Mesendoderm (in vitro differentiated cells): ENCODE data around the gene ELOF1.
A peak's percentile ranks its signal among the peaks of the same experiment; 100 is the strongest.

ENCODE experiments used
- DNase-seq: peaks from one replicate; pipeline ENCODE4 v3.0.0; 2013
- H2AK5ac ChIP-seq: 2 replicates; pipeline ENCODE4 v1.6.1; 2013; ENCODE audit warnings: low read length, inconsistent platforms
- H2BK120ac ChIP-seq: 2 replicates; pipeline ENCODE4 v1.6.1; 2013; ENCODE audit warnings: low read depth, mild to moderate bottlenecking, low read length, moderate library complexity, mixed read lengths
- H2BK15ac ChIP-seq: replicated peaks from 2 replicates; pipeline ENCODE4 v1.6.1; 2013; ENCODE audit warnings: low read depth, mild to moderate bottlenecking, moderate library complexity
- H2BK5ac ChIP-seq: 2 replicates; pipeline ENCODE4 v1.6.1; 2013; ENCODE audit warnings: low read length, inconsistent platforms
- H3K18ac ChIP-seq: 2 replicates; pipeline ENCODE4 v1.6.1; 2013; ENCODE audit warnings: mild to moderate bottlenecking, low read length, mixed read lengths
- H3K23ac ChIP-seq: one replicate; pipeline ENCODE4 v1.6.1; 2013; ENCODE audit warnings: low read length
- H3K27ac ChIP-seq: 2 replicates; pipeline ENCODE4 v1.5.1; 2013; ENCODE audit warnings: low read depth, mild to moderate bottlenecking, inconsistent platforms, low read length, moderate library complexity
- H3K27me3 ChIP-seq: 2 replicates; pipeline ENCODE4 v1.6.1; 2013; ENCODE audit warnings: low read length, control low read depth, mild to moderate bottlenecking, inconsistent platforms; ENCODE audit not compliant: insufficient read depth, poor library complexity
- H3K36me3 ChIP-seq: 2 replicates; pipeline ENCODE4 v1.6.1; 2013; ENCODE audit warnings: low read length, inconsistent platforms; ENCODE audit not compliant: control insufficient read depth, insufficient read depth
- H3K4ac ChIP-seq: one replicate; pipeline ENCODE4 v1.6.1; 2013; ENCODE audit warnings: low read depth, mild to moderate bottlenecking, low read length, moderate library complexity
- H3K4me1 ChIP-seq: 2 replicates; pipeline ENCODE4 v1.6.1; 2013; ENCODE audit warnings: low read depth, low read length, inconsistent platforms; ENCODE audit not compliant: control insufficient read depth
- H3K4me2 ChIP-seq: 2 replicates; pipeline ENCODE4 v1.6.1; 2013; ENCODE audit warnings: low read length
- H3K4me3 ChIP-seq: 2 replicates; pipeline ENCODE4 v1.5.1; 2013; ENCODE audit warnings: mild to moderate bottlenecking, low read length
- H3K56ac ChIP-seq: one replicate; pipeline ENCODE4 v1.6.1; 2013; ENCODE audit warnings: low read length
- H3K79me1 ChIP-seq: 2 replicates; pipeline ENCODE4 v1.6.1; 2013; ENCODE audit warnings: low read length, inconsistent platforms
- H3K79me2 ChIP-seq: 2 replicates; pipeline ENCODE4 v1.6.1; 2013; ENCODE audit warnings: mild to moderate bottlenecking, low read length; ENCODE audit not compliant: control insufficient read depth, insufficient read depth
- H3K9ac ChIP-seq: 2 replicates; pipeline ENCODE4 v1.6.1; 2013; ENCODE audit warnings: low read length, inconsistent platforms
- H4K5ac ChIP-seq: one replicate; pipeline ENCODE4 v1.6.1; 2013; ENCODE audit warnings: low read length
- H4K8ac ChIP-seq: one replicate; pipeline ENCODE4 v1.6.1; 2013; ENCODE audit warnings: low read depth, mild to moderate bottlenecking, control low read depth, low read length, moderate library complexity
- WGBS: extraction: QIAGEN DNeasy Blood & Tissue Kit; methylation state at CpG from one replicate; pipeline ENCODE4 v1.1.7; 2013; ENCODE audit warnings: low lambda C conversion rate, missing lambda C conversion rate; ENCODE audit not compliant: insufficient coverage; ENCODE audit errors: extremely low coverage; 5-methylcytosine and 5-hydroxymethylcytosine counted together

ELOF1 gene

GRCh38 chr19:11538232-11539036 is 20.6 kb downstream of the ELOF1 start, which contains the start of gene CNN1:
Gene CNN1 (plus strand): TSS chr19:11538851. CDS start chr19:11538928, 77 bp downstream.
- H3K4me3 ChIP-seq = peak within 1 kb of the TSS; percentile 49
- peak within 1 kb of the TSS; percentile 82 for H2AK5ac ChIP-seq
- H3K23ac ChIP-seq = no peak within 1 kb of the TSS
- H3K79me1 ChIP-seq = peaks cover 1% of the 10 kb centered on the region
- peak within 1 kb of the TSS; percentile 50 for H2BK5ac ChIP-seq
- peak; percentile 98 for DNase-seq
- H4K5ac ChIP-seq = no peak within 1 kb of the TSS
- peak within 1 kb of the TSS; percentile 71 for H3K4me2 ChIP-seq
- H3K36me3 ChIP-seq = no peaks in the 10 kb centered on the region
- peaks cover 9% of the 10 kb centered on the region for H3K4me1 ChIP-seq
- H3K79me2 ChIP-seq = no peaks in the 10 kb centered on the region
- peak within 1 kb of the TSS; percentile 64 for H3K27ac ChIP-seq
- H4K8ac ChIP-seq = no peak within 1 kb of the TSS
- H3K27me3 ChIP-seq = no peaks in the 10 kb centered on the region
- H2BK120ac ChIP-seq = no peak within 1 kb of the TSS
- WGBS = no CpG with 5 or more reads among the region's 21 CpGs
- H3K9ac ChIP-seq = peak within 1 kb of the TSS; percentile 78
- peak within 1 kb of the TSS; percentile 30 for H3K18ac ChIP-seq
- H3K4ac ChIP-seq = peak within 1 kb of the TSS; percentile 75
- peak within 1 kb of the TSS; percentile 88 for H3K56ac ChIP-seq
- H2BK15ac ChIP-seq = no peak within 1 kb of the TSS

GRCh38 chr19:11535792-11536595 is 23.0 kb downstream of the ELOF1 start:
- peak overlapping the region; percentile 71 for H3K56ac ChIP-seq
- H3K27ac ChIP-seq = no peak overlapping the region
- H4K5ac ChIP-seq = no peak overlapping the region
- H3K79me1 ChIP-seq = peaks cover 1% of the 10 kb centered on the region
- H3K4me1 ChIP-seq = peaks cover 9% of the 10 kb centered on the region
- H3K4me2 ChIP-seq = peak overlapping the region; percentile 2
- H3K9ac ChIP-seq = peak overlapping the region; percentile 60
- H2BK5ac ChIP-seq = no peak overlapping the region
- H3K27me3 ChIP-seq = no peaks in the 10 kb centered on the region
- H3K23ac ChIP-seq = no peak overlapping the region
- H3K79me2 ChIP-seq = no peaks in the 10 kb centered on the region
- H2AK5ac ChIP-seq = no peak overlapping the region
- H3K18ac ChIP-seq = peak overlapping the region; percentile 33
- WGBS = no CpG with 5 or more reads among the region's 54 CpGs
- peak; percentile 93 for DNase-seq
- H3K36me3 ChIP-seq = no peaks in the 10 kb centered on the region
- H3K4ac ChIP-seq = peak overlapping the region; percentile 38
- H3K4me3 ChIP-seq = no peak overlapping the region
- peak overlapping the region; percentile 83 for H4K8ac ChIP-seq
- H2BK15ac ChIP-seq = no peak overlapping the region
- H2BK120ac ChIP-seq = no peak overlapping the region

GRCh38 chr19:11534948-11535347 is 24.1 kb downstream of the ELOF1 start:
- Histone ChIP-seq H3K79me1 (peaks cover 1% of the 10 kb centered on the region), H2BK120ac (no peak overlapping the region), H2BK5ac (no peak overlapping the region), H3K79me2 (no peaks in the 10 kb centered on the region), H3K4me2 (no peak overlapping the region), H3K9ac (no peak overlapping the region), H3K36me3 (no peaks in the 10 kb centered on the region), H4K5ac (no peak overlapping the region), H3K4me1 (peaks cover 5% of the 10 kb centered on the region), H3K27me3 (no peaks in the 10 kb centered on the region), H3K23ac (no peak overlapping the region), H3K4ac (no peak overlapping the region), H4K8ac (no peak overlapping the region), H2BK15ac (no peak overlapping the region), H3K27ac (no peak overlapping the region), H2AK5ac (no peak overlapping the region), H3K18ac (no peak overlapping the region), H3K56ac (no peak overlapping the region), H3K4me3 (no peak overlapping the region)
- WGBS = no CpG with 5 or more reads among the region's 5 CpGs
- no peak for DNase-seq

- Histone ChIP-seq H2AK5ac (no peak overlapping the region), H3K9ac (no peak overlapping the region), H3K4ac (no peak overlapping the region), H3K4me3 (no peak overlapping the region), H3K56ac (no peak overlapping the region), H3K79me1 (peaks cover 1% of the 10 kb centered on the region), H3K4me2 (no peak overlapping the region), H3K23ac (no peak overlapping the region), H2BK5ac (no peak overlapping the region), H3K27me3 (no peaks in the 10 kb centered on the region), H3K79me2 (no peaks in the 10 kb centered on the region), H3K4me1 (peaks cover 5% of the 10 kb centered on the region), H3K27ac (no peak overlapping the region), H4K5ac (no peak overlapping the region), H2BK120ac (no peak overlapping the region), H3K18ac (no peak overlapping the region), H2BK15ac (no peak overlapping the region), H3K36me3 (no peaks in the 10 kb centered on the region), H4K8ac (no peak overlapping the region)
- no CpG with 5 or more reads among the region's 1 CpG for WGBS
- no peak for DNase-seq
Measured at GRCh38 chr19:11534538-11534937, 24.5 kb downstream of the ELOF1 start.

- no peak overlapping the region for H3K56ac ChIP-seq
- H3K36me3 ChIP-seq = no peaks in the 10 kb centered on the region
- H3K4ac ChIP-seq = no peak overlapping the region
- H3K9ac ChIP-seq = no peak overlapping the region
- H3K4me1 ChIP-seq = no peaks in the 10 kb centered on the region
- H3K23ac ChIP-seq = no peak overlapping the region
- no peaks in the 10 kb centered on the region for H3K27me3 ChIP-seq
- DNase-seq = peak; percentile 97
- H3K4me3 ChIP-seq = no peak overlapping the region
- no peak overlapping the region for H4K8ac ChIP-seq
- no peaks in the 10 kb centered on the region for H3K79me2 ChIP-seq
- no peak overlapping the region for H3K4me2 ChIP-seq
- no peak overlapping the region for H3K18ac ChIP-seq
- no peak overlapping the region for H3K27ac ChIP-seq
- H2AK5ac ChIP-seq = no peak overlapping the region
- H4K5ac ChIP-seq = no peak overlapping the region
- H3K79me1 ChIP-seq = peaks cover 2% of the 10 kb centered on the region
- no peak overlapping the region for H2BK5ac ChIP-seq
- H2BK120ac ChIP-seq = no peak overlapping the region
- no peak overlapping the region for H2BK15ac ChIP-seq
- no CpG with 5 or more reads among the region's 9 CpGs for WGBS
Measured at GRCh38 chr19:11530432-11530831, 28.6 kb downstream of the ELOF1 start.
